Vagina (tissue), 2 donors: Measurements from ENCODE around the gene ADGRF5.

Source experiments
- POLR2A ChIP-seq, 2 donors: fragments of 450-650 bp; IDR thresholded peaks; one replicate each; pipeline ENCODE4 v1.6.1; 2017; ENCODE audit warnings: antibody characterized with exemption in 2 of 2, mild to moderate bottlenecking in 2 of 2, moderate library complexity in 2 of 2
- TF ChIP-seq, protein P1 (sequence below), 3 experiments: fragments of 450-650 bp in 2 of 3; fragments of 200-600 bp in 1 of 3; sonication (generic) in 1 of 3; IDR thresholded peaks; one replicate each; pipeline ENCODE4 v1.5.1; 2017 to 2019; ENCODE audit warnings: antibody characterized with exemption in 3 of 3, mild to moderate bottlenecking in 2 of 3, moderate library complexity in 2 of 3

DNA sequence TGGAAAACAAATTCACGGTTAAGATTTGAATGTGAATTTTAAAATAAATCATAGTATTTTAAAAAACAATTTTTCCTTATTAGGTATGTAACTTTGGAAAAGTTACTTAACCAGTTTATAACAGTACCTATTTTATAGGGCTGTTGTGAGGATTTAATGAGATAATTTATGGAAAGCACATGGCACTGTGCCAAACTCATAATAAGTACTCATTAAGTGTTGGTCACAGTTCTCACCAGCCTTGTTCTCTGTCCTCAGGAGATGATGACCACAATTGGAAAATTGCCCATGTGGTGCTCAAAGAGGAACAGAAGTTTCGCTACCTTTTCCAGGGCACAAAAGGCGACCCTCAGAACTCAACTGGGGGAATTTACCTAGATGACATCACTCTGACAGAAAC lies 88.9 kb downstream of the ADGRF5 start:
- no peak for TF ChIP-seq POLR2A (IDR thresholded peaks at IDR 0.05)
- TF ChIP-seq, protein P1, sequence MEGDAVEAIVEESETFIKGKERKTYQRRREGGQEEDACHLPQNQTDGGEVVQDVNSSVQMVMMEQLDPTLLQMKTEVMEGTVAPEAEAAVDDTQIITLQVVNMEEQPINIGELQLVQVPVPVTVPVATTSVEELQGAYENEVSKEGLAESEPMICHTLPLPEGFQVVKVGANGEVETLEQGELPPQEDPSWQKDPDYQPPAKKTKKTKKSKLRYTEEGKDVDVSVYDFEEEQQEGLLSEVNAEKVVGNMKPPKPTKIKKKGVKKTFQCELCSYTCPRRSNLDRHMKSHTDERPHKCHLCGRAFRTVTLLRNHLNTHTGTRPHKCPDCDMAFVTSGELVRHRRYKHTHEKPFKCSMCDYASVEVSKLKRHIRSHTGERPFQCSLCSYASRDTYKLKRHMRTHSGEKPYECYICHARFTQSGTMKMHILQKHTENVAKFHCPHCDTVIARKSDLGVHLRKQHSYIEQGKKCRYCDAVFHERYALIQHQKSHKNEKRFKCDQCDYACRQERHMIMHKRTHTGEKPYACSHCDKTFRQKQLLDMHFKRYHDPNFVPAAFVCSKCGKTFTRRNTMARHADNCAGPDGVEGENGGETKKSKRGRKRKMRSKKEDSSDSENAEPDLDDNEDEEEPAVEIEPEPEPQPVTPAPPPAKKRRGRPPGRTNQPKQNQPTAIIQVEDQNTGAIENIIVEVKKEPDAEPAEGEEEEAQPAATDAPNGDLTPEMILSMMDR (IDR thresholded peaks at IDR 0.05): no peak
